Uterus (tissue), 2 donors: ENCODE data around the gene CNNM2.

Experiments used
- CTCF ChIP-seq, 4 experiments: fragments of 200-600 bp in 2 of 4; fragments of 450-650 bp in 2 of 4; sonication (generic) in 2 of 4; IDR thresholded peaks; one replicate each; pipeline ENCODE4 v1.5.1; 2016 to 2019; ENCODE audit warnings: antibody characterized with exemption in 4 of 4, mild to moderate bottlenecking in 2 of 4, moderate library complexity in 1 of 4
- POLR2A ChIP-seq, 2 donors: fragments of 450-650 bp; IDR thresholded peaks; one replicate each; pipeline ENCODE4 v1.6.1; 2016; ENCODE audit warnings: antibody characterized with exemption in 2 of 2, mild to moderate bottlenecking in 1 of 2, moderate library complexity in 1 of 2

GRCh38 chr10:102949916-102950315 is 31.8 kb downstream of the CNNM2 start:
- no peak for TF ChIP-seq CTCF (IDR thresholded peaks at IDR 0.05)
- no peak for TF ChIP-seq POLR2A (IDR thresholded peaks at IDR 0.05)
